SK-N-MC (cell line): ENCODE data around the gene PTPRB.

ENCODE experiments used
- EZH2 ChIP-seq: fragments of 200-600 bp; sonication (generic); IDR thresholded peaks from one replicate; pipeline ENCODE4 v1.6.1; 2017; ENCODE audit warnings: antibody characterized with exemption
- POLR2AphosphoS5 ChIP-seq: IDR thresholded peaks from 2 replicates; pipeline ENCODE4 v1.6.1; 2012; ENCODE audit warnings: mild to moderate bottlenecking, low read depth, low read length, borderline replicate concordance

DNA sequence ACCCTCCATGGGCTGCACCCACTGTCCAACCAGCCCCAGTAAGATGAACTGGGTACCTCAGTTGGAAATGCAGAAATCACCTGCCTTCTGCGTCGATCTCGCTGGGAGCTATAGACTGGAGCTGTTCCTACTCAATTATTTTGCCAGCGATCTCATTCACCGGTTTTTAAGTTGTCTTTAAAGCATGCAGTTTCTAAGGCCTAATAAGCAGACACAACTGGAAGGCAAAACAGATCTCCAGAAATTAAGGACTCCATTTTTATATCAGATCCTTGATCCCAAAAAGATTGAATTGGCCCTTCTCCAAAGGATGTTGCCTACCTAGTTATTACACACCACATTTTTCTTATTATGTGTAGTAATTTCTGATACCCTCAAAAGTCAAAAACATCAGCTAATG lies 139.7 kb downstream of the PTPRB start:
- TF ChIP-seq EZH2, result no peak
- no peak for TF ChIP-seq POLR2AphosphoS5
